ENCODE results near the gene GSK3B.

DNA sequence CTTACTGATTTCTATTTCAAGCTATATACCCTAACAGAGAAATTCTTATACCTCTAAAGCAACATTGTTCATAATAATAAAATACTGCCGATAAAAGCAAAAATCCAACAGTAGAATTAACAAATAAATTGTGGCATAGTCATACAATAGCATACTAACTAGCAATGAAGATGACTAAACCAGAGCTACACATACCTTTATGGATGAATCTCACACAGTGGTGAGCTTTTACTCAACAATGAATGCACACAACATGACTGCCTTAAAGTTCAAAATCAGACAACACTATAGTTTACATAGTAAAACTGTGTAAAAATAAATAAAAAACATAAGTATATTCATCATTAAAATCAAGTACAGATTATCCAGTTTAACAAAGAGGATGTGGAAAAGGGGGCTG lies 213.3 kb downstream of the GSK3B start:
- TF ChIP-seq, protein P1, sequence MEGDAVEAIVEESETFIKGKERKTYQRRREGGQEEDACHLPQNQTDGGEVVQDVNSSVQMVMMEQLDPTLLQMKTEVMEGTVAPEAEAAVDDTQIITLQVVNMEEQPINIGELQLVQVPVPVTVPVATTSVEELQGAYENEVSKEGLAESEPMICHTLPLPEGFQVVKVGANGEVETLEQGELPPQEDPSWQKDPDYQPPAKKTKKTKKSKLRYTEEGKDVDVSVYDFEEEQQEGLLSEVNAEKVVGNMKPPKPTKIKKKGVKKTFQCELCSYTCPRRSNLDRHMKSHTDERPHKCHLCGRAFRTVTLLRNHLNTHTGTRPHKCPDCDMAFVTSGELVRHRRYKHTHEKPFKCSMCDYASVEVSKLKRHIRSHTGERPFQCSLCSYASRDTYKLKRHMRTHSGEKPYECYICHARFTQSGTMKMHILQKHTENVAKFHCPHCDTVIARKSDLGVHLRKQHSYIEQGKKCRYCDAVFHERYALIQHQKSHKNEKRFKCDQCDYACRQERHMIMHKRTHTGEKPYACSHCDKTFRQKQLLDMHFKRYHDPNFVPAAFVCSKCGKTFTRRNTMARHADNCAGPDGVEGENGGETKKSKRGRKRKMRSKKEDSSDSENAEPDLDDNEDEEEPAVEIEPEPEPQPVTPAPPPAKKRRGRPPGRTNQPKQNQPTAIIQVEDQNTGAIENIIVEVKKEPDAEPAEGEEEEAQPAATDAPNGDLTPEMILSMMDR (optimal IDR thresholded peaks at IDR 0.05 in 1 of 3, IDR thresholded peaks at IDR 0.05 in 1 of 3, conservative IDR thresholded peaks at IDR 0.05 in 1 of 3; ENCODE audit: extremely low read depth in 1 of 3, insufficient read depth in 2 of 3, low read length in 3 of 3) = no peak
- no peak for TF ChIP-seq EZH2 (IDR thresholded peaks at IDR 0.05; ENCODE audit: low read length)
